CD14-positive monocyte (primary cell): ENCODE measurements around the gene ID1. TPM values are rescaled to one million over a fixed set of nuclear protein-coding genes. Genes with fewer than 3 reads are reported as not detected.

Experiments used
- DNase-seq, 3 donors: peaks; one replicate each; pipeline ENCODE4 v3.0.0-alpha.2; 2011 to 2022
- H2AFZ ChIP-seq: 2 replicates; pipeline ENCODE4 v1.6.0; 2012; ENCODE audit warnings: mild to moderate bottlenecking, low read depth, low read length, inconsistent platforms; ENCODE audit not compliant: insufficient read depth, poor library complexity, severe bottlenecking
- H3K27ac ChIP-seq, 2 donors: 1 replicate in 1 of 2; 2 replicates in 1 of 2; pipeline ENCODE4 v1.5.1; 2012 to 2013; ENCODE audit warnings: low read length in 2 of 2, control low read depth in 1 of 2, inconsistent platforms in 1 of 2, low read depth in 1 of 2, mild to moderate bottlenecking in 1 of 2
- H3K27me3 ChIP-seq, 2 donors: one replicate each; pipeline versions ENCODE4 v1.6.0 to v1.6.1; 2011 to 2013; ENCODE audit warnings: low read length in 2 of 2; ENCODE audit not compliant: control insufficient read depth in 2 of 2, insufficient read depth in 2 of 2
- H3K36me3 ChIP-seq, 2 donors: replicated peaks in 1 of 2; 1 replicate in 1 of 2; 2 replicates in 1 of 2; pipeline versions ENCODE4 v1.5.1 to v1.6.1; 2012 to 2013; ENCODE audit warnings: low read length in 2 of 2, control low read depth in 1 of 2, inconsistent platforms in 1 of 2, mild to moderate bottlenecking in 1 of 2; ENCODE audit not compliant: insufficient read depth in 2 of 2, control insufficient read depth in 1 of 2
- H3K4me1 ChIP-seq, 2 donors: 1 replicate in 1 of 2; 2 replicates in 1 of 2; pipeline versions ENCODE4 v1.5.1 to v1.6.1; 2012 to 2013; ENCODE audit warnings: low read length in 2 of 2, control low read depth in 1 of 2, inconsistent platforms in 1 of 2, mild to moderate bottlenecking in 1 of 2, moderate library complexity in 1 of 2; ENCODE audit not compliant: insufficient read depth in 2 of 2, control insufficient read depth in 1 of 2
- H3K4me2 ChIP-seq: replicated peaks from 2 replicates; pipeline ENCODE3; 2012; ENCODE audit warnings: low read length, moderate library complexity, mild to moderate bottlenecking; ENCODE audit not compliant: poor library complexity, severe bottlenecking; ENCODE audit errors: extremely low read depth
- H3K4me3 ChIP-seq, 3 experiments: fragments of 200-600 bp in 1 of 3; sonication (generic) in 1 of 3; replicated peaks in 1 of 3; 1 replicate in 2 of 3; 2 replicates in 1 of 3; pipeline ENCODE4 v1.5.1; 2011 to 2013; ENCODE audit warnings: low read length in 3 of 3, mild to moderate bottlenecking in 3 of 3, control low read depth in 2 of 3, low read depth in 2 of 3, inconsistent platforms in 1 of 3, moderate library complexity in 1 of 3
- H3K79me2 ChIP-seq: 2 replicates; pipeline ENCODE4 v1.6.0; 2012; ENCODE audit warnings: mild to moderate bottlenecking, control low read depth, inconsistent platforms, low read length, moderate library complexity; ENCODE audit not compliant: insufficient read depth
- H3K9ac ChIP-seq: 2 replicates; pipeline ENCODE4 v1.6.0; 2017; ENCODE audit warnings: low read length, mild to moderate bottlenecking; ENCODE audit not compliant: insufficient read depth, poor library complexity, severe bottlenecking
- H3K9me3 ChIP-seq, 2 donors: replicated peaks in 1 of 2; 1 replicate in 1 of 2; 2 replicates in 1 of 2; pipeline versions ENCODE4 v1.5.1 to v1.6.1; 2012 to 2013; ENCODE audit warnings: low read length in 2 of 2, control low read depth in 1 of 2; ENCODE audit not compliant: control insufficient read depth in 1 of 2, insufficient read depth in 1 of 2
- H4K20me1 ChIP-seq: 2 replicates; pipeline ENCODE4 v1.6.0; 2012; ENCODE audit warnings: mild to moderate bottlenecking, low read length, control low read depth, moderate library complexity; ENCODE audit not compliant: insufficient read depth
- H3K27ac Mint-ChIP-seq, 7 donors: one replicate each; pipeline ENCODE4 v1.8.0; 2020; ENCODE audit warnings: mild to moderate bottlenecking in 7 of 7, mixed read lengths in 7 of 7, moderate library complexity in 6 of 7, inconsistent platforms in 2 of 7
- H3K27me3 Mint-ChIP-seq, 3 donors: one replicate each; pipeline ENCODE4 v1.8.0; 2021 to 2022; ENCODE audit warnings: low read depth in 3 of 3, mild to moderate bottlenecking in 3 of 3, mixed read lengths in 3 of 3, moderate library complexity in 3 of 3, inconsistent platforms in 1 of 3
- H3K36me3 Mint-ChIP-seq, 2 donors: one replicate each; pipeline ENCODE4 v1.8.0; 2020; ENCODE audit warnings: mixed read lengths in 2 of 2, inconsistent platforms in 1 of 2, mild to moderate bottlenecking in 1 of 2
- H3K4me1 Mint-ChIP-seq: one replicate; pipeline ENCODE4 v1.8.0; 2020; ENCODE audit warnings: mild to moderate bottlenecking, mixed read lengths
- H3K4me3 Mint-ChIP-seq, 2 donors: one replicate each; pipeline ENCODE4 v1.8.0; 2020; ENCODE audit warnings: mild to moderate bottlenecking in 2 of 2, mixed read lengths in 2 of 2, moderate library complexity in 1 of 2
- H3K9me3 Mint-ChIP-seq, 7 donors: one replicate each; pipeline ENCODE4 v1.8.0; 2020 to 2022; ENCODE audit warnings: mixed read lengths in 7 of 7, mild to moderate bottlenecking in 6 of 7, moderate library complexity in 6 of 7, inconsistent platforms in 2 of 7
- WGBS: methylation state at CpG from one replicate; pipeline ENCODE4 v1.1.5; 2013; ENCODE audit warnings: missing lambda C conversion rate; ENCODE audit not compliant: insufficient coverage; 5-methylcytosine and 5-hydroxymethylcytosine counted together
- intact Hi-C, 2 donors: fragments of 100-400 bp; cut with micrococcal nuclease; formaldehyde crosslinking; loops; one replicate each; pipeline versions ENCODE4 v1.15.0 to v1.15.1; 2023
- polyA plus RNA-seq, 3 donors: library from polyadenylated mRNA; depleted of rRNA in 1 of 3; unstranded in 2 of 3; stranded (reverse) in 1 of 3; fragments of 300-500 nt in 2 of 3; fragments of >200 nt in 1 of 3; fragmentation: Illumina TruSeq in 2 of 3; gene quantifications; 1 replicate in 2 of 3; 2 replicates in 1 of 3; pipeline ENCODE4 v1.2.3, GENCODE V29; 2012 to 2021
- TF ChIP-seq, protein P1 (sequence below): fragments of 200-600 bp; IDR thresholded peaks from one replicate; pipeline ENCODE4 v1.8.0; 2022; ENCODE audit warnings: antibody characterized with exemption, mild to moderate bottlenecking

The ID1 gene
- polyA plus RNA-seq, 3 donors = 3.9 to 129 (median 12.5) TPM

DNA sequence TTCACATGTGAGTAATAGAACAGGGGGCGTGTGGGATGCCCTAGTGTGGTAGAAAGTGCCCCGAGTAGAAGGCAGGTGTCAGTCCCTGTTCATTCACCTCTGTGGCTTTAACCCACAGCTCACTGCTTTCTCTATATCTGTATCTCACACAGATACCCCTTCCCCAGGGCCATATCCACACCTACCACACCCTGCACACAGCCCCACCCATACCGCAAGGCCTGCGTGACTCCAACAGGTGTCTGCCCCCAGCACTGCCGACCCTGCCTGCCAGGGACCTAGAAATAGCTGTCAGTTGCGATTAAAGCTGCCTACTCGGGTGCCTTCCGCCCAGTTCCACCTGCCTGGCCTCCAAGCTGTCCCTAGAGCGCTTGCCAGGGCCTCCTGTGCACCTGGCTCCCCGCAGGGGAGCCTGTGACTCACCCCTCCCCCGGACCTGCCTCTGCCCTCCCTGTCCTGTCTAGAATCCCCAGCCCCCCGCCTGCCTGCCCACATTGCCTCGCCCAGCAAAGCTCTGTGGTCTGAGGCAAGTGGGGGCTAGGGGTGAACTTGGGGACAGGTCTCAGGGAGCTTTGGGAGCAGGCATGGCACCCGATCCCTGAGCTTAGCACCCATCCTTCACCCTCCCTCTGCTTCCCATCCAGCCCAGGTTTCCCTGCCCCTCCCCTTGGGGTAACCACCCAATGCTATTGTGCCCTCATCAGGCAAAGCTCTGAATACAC lies 38.3 kb upstream of the ID1 start:
- H3K36me3 ChIP-seq = peaks cover 80 to 96% of the 10 kb centered on the region in 2 donors
- intact Hi-C loops = no loop called here
- H3K9ac ChIP-seq = no peak overlapping the region
- H3K4me2 ChIP-seq = no peak overlapping the region
- peaks cover 63% of the 10 kb centered on the region for H4K20me1 ChIP-seq
- no peaks in the 10 kb centered on the region for H3K9me3 ChIP-seq
- H3K79me2 ChIP-seq = peaks cover 4% of the 10 kb centered on the region
- H3K4me1 ChIP-seq = peaks cover 0 to under 1% of the 10 kb centered on the region in 2 donors
- H3K36me3 Mint-ChIP-seq = peaks cover 70 to 85% of the 10 kb centered on the region in 2 donors
- 90% methylated on average over 8 of the region's 14 CpGs for WGBS
- DNase-seq = no peak
- no peak overlapping the region for H3K27ac ChIP-seq
- H3K27me3 Mint-ChIP-seq = no peaks in the 10 kb centered on the region
- H2AFZ ChIP-seq = no peak overlapping the region
- peaks cover 0 to 2% (median 0%) of the 10 kb centered on the region in 7 donors for H3K9me3 Mint-ChIP-seq
- peaks cover 19% of the 10 kb centered on the region for H3K4me1 Mint-ChIP-seq
- H3K27ac Mint-ChIP-seq = peak overlapping the region in 4 of 7 donors; percentile 35 to 45 (median 36)
- TF ChIP-seq, protein P1, sequence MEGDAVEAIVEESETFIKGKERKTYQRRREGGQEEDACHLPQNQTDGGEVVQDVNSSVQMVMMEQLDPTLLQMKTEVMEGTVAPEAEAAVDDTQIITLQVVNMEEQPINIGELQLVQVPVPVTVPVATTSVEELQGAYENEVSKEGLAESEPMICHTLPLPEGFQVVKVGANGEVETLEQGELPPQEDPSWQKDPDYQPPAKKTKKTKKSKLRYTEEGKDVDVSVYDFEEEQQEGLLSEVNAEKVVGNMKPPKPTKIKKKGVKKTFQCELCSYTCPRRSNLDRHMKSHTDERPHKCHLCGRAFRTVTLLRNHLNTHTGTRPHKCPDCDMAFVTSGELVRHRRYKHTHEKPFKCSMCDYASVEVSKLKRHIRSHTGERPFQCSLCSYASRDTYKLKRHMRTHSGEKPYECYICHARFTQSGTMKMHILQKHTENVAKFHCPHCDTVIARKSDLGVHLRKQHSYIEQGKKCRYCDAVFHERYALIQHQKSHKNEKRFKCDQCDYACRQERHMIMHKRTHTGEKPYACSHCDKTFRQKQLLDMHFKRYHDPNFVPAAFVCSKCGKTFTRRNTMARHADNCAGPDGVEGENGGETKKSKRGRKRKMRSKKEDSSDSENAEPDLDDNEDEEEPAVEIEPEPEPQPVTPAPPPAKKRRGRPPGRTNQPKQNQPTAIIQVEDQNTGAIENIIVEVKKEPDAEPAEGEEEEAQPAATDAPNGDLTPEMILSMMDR = no peak
- H3K27me3 ChIP-seq = no peaks in the 10 kb centered on the region
- H3K4me3 Mint-ChIP-seq = no peak overlapping the region
- no peak overlapping the region for H3K4me3 ChIP-seq

DNA sequence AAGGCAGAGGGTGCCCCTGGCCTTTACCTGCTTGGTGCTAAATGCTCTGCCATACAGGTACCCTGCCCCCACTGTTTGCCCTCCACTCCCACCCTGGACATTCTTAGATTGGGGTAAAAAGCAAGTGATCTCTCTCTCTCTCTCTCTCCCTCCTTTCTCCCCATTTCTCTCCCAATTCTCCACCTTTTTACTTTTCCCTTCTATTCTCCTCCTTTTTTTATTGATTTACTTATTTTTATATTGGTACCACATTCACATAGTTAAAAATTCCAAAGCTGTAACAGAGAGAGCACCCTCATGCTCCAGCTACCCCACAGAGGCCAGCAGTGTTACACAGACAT lies 37.7 kb upstream of the ID1 start:
- Mint-ChIP-seq H3K36me3 (peaks cover 64 to 79% of the 10 kb centered on the region in 2 donors), H3K27me3 (no peaks in the 10 kb centered on the region), H3K9me3 (peaks cover 0 to 2% (median 0%) of the 10 kb centered on the region in 7 donors), H3K4me3 (no peak overlapping the region), H3K27ac (peak overlapping the region in 2 of 7 donors; percentile 26 to 61), H3K4me1 (peaks cover 22% of the 10 kb centered on the region)
- H3K4me1 ChIP-seq = peaks cover 4 to 5% of the 10 kb centered on the region in 2 donors
- DNase-seq = no peak
- TF ChIP-seq, protein P1 = no peak
- peaks cover 4% of the 10 kb centered on the region for H3K79me2 ChIP-seq
- no peak overlapping the region for H3K4me2 ChIP-seq
- H3K27me3 ChIP-seq = no peaks in the 10 kb centered on the region
- peaks cover 57% of the 10 kb centered on the region for H4K20me1 ChIP-seq
- intact Hi-C loops = no loop called here
- H3K9me3 ChIP-seq = no peaks in the 10 kb centered on the region
- H3K27ac ChIP-seq = no peak overlapping the region
- no peak overlapping the region for H3K9ac ChIP-seq
- no peak overlapping the region for H3K4me3 ChIP-seq
- no peak overlapping the region for H2AFZ ChIP-seq
- peaks cover 75 to 91% of the 10 kb centered on the region in 2 donors for H3K36me3 ChIP-seq
